GM18951 (cell line): Measurements from ENCODE around the gene CALU.

Experiments
- POLR2A ChIP-seq: IDR thresholded peaks from 4 replicates; pipeline ENCODE4 v1.6.1; 2011; ENCODE audit warnings: mild to moderate bottlenecking; ENCODE audit not compliant: insufficient read length, insufficient read depth; ENCODE audit errors: extremely low read depth
- in situ Hi-C: fragments of 300-500 bp; cut with MboI; formaldehyde crosslinking; loops from one replicate; pipeline ENCODE4 v1.12.0; 2022; ENCODE audit warnings: low sequenced_read_pairs, mixed read lengths, inconsistent platforms; ENCODE audit not compliant: unreplicated experiment

The CALU gene

DNA sequence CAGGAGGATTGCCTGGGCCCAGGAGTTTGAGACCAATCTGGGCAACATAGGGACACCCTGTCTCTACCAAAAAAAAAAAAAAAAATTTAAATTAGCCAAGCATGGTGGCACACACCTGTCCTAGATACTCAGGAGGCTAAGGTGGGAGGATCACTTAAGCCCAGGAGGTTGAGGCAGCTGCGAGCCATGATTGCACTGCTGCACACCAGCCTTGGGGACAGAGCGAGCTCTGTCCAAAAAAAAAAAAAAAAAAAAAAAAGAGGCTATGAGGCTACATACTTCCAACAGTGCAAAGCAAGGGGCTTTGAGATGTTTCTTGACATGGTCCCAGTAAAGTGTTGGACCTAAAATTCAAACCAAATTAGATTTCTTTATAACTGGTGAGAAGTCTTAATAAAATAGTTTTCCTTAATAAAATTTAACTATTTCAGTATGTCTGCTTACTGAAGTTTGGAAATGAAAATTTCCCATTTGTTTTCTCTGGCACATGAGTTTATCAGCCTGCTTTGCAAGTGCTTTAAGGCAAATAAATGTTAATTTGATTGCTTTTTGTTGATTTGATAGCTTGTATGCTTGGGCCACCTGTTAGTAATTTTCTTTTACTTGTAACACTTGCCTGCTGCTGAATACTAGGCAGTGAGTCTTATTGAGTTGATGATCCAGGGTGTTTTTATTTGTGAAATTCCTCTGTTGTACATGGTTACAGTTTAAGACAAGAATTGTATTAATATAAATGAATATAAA, 16.1 kb downstream of the CALU start:
- in situ Hi-C loops, result no loop called here
- no peak for TF ChIP-seq POLR2A

DNA sequence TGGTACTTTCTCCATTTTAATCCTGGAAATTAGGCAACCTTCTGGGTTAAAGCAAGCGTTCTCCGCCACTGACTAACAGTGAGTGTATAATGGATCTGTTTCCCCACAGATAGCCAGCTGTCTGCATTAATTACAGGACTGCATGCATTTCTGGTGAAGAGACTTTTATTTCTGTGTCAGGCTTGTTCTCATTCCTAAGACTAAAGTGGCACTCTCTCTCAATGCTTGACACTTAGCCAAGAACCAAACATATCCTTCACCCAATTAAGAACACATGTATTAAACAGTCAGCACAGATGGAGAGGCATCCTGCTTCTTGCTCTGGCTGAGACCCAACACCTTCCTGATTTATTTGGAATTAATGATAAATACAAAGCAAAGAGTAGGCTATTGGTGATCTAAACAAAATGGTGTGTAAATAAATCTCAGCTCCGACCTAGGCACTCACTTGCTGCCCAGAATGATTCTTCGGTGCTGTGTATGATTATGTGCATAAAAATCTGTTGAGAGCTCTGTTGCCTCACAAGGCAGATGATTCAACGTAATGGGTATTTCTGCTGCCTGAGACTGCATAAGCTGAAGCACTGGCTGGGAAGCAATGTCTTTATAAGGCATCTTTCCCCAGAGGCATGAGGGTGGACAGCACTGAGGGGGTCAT, 16.8 kb downstream of the CALU start:
- no peak for TF ChIP-seq POLR2A
- in situ Hi-C loops, result no loop called here

- in situ Hi-C loops, result no loop called here
- TF ChIP-seq POLR2A, result no peak
Observed at GRCh38 chr7:128757203-128757602, 18.0 kb downstream of the CALU start.

DNA sequence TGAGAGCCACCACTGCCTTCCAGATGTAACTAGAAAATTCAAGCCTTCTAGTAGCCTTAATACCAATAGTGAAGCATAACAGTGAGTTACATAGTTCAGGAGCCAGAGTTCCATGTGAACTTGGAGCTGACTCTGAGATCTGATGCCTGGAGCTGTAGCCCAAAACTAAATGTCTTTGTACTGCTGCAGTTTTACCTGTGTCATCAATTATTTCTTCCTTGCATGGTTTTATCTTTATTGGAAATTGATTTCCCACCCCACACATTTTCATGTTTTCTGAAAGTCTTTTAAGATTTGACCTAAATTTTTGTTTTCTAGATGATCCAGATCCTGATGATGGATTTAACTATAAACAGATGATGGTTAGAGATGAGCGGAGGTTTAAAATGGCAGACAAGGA, 19.4 kb downstream of the CALU start:
- in situ Hi-C loops, result no loop called here
- TF ChIP-seq POLR2A, result no peak

DNA sequence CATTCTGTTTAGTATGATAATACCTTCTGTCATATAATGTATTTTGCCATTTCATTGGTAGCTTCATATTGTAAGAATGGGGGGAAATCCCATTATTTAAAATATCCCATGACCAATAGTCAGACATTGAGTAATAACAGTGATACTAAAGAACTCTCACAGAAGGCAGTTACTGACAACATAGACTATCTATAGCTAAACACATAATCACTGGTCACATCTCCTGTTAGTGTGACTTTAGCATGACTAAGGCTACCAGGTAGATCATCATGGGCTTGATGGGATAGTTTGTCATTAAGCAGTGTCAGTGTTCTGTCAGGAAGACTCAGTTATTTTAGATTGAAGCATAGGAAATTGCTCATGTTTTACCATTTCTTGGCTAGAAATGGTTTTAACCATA, 20.1 kb downstream of the CALU start:
- TF ChIP-seq POLR2A, result no peak
- in situ Hi-C loops, result no loop called here

- TF ChIP-seq POLR2A, result no peak
- in situ Hi-C loops, result no loop called here
Observed at GRCh38 chr7:128763541-128763940, 24.4 kb downstream of the CALU start.

GRCh38 chr7:128767475-128768110, 28.4 kb downstream of the CALU start:
- in situ Hi-C loops, result no loop called here
- no peak for TF ChIP-seq POLR2A

GRCh38 chr7:128770233-128770632, 31.1 kb downstream of the CALU start:
- TF ChIP-seq POLR2A, result no peak
- in situ Hi-C loops, result no loop called here

DNA sequence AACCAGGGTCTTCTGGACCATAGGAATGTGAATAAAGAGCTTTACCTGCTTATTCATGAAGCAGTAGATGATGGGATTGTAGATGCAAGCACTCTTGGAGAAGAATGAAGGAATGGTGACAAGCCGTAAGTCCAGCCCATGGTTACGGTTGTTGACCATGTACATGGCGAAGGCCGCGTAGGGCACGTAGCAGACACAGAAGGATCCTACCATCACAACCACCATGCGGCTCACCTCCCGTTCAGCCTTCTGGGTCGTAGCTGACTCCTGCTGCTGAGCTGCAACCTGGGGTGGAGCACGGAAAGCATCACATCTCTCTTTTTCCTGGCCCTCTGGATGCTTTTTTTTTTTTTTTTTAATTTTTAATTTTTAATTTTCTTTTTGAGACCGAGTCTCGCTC, 34.4 kb downstream of the CALU start:
- in situ Hi-C loops, result no loop called here
- no peak for TF ChIP-seq POLR2A

DNA sequence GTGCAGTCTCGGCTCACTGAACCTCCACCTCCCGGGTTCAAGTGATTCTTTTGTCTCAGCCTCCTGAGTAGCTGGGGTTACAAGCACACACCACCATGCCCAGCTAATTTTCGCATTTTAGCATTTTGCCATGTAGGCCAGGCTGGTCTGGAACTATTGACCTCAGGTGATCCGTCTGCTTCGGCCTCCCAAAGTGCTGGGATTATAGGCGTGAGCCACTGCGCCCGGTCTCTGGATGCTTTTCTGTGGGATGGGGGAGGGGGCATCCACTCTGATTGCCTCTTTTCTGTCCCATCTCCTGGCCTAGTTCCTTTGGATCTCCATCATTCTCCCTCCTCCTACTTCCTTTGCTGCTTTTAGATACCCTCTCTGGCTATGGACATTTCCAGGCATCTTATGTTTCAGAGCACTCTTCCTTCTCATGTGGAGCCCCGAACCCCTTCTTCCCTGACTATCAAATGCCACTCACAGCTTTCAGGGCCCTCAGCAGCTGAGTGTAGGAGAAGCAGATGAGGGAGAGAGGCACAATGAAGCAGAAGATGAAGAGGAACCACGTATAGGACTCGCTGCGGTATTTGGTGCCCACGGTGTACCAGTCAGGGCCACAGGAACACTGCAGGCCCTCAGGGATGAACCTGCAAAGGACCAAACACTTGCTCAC, 35.0 kb downstream of the CALU start:
- in situ Hi-C loops, result no loop called here
- no peak for TF ChIP-seq POLR2A

GRCh38 chr7:128774921-128775320, 35.8 kb downstream of the CALU start:
- in situ Hi-C loops, result no loop called here
- TF ChIP-seq POLR2A, result no peak

GRCh38 chr7:128775744-128776474, 36.8 kb downstream of the CALU start, which contains the start of gene OPN1SW:
Gene OPN1SW, minus strand, starts transcription at chr7:128775794. Its CDS starts 13 bp downstream, at chr7:128775781.
- no peak for TF ChIP-seq POLR2A
- in situ Hi-C loops, result no loop called here
